Superior temporal gyrus (tissue), 1 donor: Measurements from ENCODE around the gene HMGCLL1.

Experiments
- DNase-seq: peaks from one replicate; pipeline ENCODE4 v3.0.0-alpha.2; 2016; ENCODE audit errors: extremely low spot score

The HMGCLL1 gene

DNA sequence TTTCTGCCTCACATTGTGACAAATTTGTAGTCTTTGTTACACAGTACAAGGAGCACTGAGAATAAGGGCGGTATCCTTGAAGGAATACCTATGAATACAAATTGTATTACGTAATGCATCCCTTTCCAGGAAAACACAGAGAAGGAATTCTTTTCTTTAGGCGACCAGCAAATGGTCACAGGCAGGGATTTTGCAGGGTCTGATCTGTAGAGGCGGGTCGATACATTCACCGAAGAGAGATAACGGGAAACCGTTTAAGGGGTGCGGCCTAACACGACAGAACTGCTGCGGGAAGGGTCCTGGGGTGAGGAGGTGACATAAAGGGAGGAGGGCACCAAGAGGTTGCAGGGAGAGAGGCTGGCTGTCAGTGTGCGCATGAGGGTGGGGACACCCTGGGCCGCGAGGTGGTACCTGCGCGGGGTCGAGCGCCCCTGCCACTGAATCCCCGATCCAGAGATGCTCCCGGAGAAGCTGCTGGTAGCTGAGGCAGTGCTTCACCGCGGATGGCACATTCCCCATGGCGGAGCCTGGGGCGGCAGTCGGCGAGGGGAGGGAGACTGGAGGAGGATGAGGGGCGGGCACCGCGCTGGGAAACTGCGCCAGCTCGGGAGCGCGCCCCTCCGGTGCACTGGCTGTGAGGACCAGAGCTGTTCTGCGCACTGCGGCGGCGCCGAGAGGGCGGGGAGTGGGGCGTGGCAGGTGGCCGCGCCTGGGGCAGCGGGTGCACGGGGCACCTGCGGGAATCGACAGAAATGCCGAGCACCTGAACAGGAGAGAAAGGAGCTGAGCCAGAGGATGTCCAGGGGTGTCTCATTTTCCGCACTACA lies at the start of gene HMGCLL1:
TSS of gene HMGCLL1 (minus strand) at position 656 of the 827 bp plus-strand sequence. CDS start at position 519, 137 bp downstream.
- peak; percentile 62 for DNase-seq

- DNase-seq = no peak
Measured at GRCh38 chr6:55621993-55622392, 43.0 kb upstream of the HMGCLL1 start.

GRCh38 chr6:55621244-55621643 lies 42.3 kb upstream of the HMGCLL1 start:
- DNase-seq = no peak

GRCh38 chr6:55617272-55617671 lies 38.3 kb upstream of the HMGCLL1 start:
- DNase-seq = no peak

DNA sequence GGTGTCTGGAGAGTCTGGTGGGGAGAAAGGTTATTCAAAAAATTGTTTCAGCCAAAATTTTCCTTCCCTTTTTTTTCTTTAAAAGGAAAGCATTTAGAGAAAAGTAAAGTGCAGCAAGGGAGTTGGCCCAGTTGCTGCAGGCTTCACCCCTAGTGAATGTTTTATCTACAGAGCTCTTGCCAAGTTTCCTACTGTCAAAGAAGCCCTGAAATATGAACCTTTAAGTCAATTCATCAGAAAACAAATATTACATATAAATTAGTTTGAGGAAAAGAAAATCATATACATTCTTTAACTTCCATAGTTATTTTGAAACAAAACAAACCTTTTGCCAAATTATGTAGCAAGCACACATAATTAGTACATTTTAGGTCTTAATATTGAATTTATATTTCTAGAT lies 25.0 kb upstream of the HMGCLL1 start:
- no peak for DNase-seq

DNA sequence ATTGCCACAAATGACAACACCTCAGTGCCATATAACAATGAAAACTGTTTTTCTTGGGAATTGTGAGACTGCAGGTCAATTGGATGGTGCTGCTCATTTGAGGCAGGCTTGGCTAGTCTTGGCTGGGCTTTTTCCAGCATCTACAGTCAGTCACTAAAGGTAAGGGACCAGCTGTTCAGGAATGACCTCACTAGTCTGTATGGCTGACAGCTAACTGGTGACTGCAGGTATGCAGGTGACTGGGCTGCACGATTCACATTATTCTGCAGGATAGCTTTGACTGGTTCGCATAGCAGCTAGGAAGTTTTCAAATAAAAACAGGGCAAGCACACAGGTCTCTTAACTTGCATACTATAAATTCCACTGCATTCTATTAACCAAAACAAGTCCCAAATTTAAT lies 22.1 kb upstream of the HMGCLL1 start:
- DNase-seq = no peak

GRCh38 chr6:55594442-55594841 lies 15.4 kb upstream of the HMGCLL1 start:
- no peak for DNase-seq

GRCh38 chr6:55584654-55585354 lies 5.8 kb upstream of the HMGCLL1 start:
- DNase-seq = no peak

DNA sequence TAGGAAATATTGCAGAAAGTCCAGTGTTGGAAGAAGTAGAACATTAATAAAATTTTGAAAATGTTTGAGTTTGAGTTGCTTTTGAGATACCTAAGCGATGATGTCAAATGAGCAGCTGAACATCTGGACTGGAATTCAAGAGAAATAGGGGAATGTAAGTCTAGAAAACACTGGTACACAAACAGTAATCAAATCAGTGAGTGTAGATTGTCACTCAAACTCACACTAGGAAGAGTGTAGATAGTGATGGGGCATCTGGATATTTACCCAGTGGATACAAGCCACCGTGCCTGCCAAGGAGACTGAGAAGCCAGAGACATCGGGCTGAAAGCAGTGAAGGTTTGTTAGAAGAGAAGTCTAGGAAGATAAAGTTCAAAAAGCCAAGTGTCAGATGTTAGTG lies 2.2 kb downstream of the HMGCLL1 start:
- no peak for DNase-seq

- DNase-seq = no peak
Measured at GRCh38 chr6:55574556-55574955, 4.4 kb downstream of the HMGCLL1 start.

- no peak for DNase-seq
Measured at GRCh38 chr6:55569638-55570037, 9.4 kb downstream of the HMGCLL1 start.

GRCh38 chr6:55568808-55569439 lies 10.1 kb downstream of the HMGCLL1 start:
- DNase-seq = no peak

GRCh38 chr6:55567558-55567957 lies 11.4 kb downstream of the HMGCLL1 start:
- DNase-seq = no peak

- DNase-seq = no peak
Measured at GRCh38 chr6:55566036-55566710, 12.8 kb downstream of the HMGCLL1 start.

- DNase-seq = no peak
Measured at GRCh38 chr6:55562318-55562717, 16.7 kb downstream of the HMGCLL1 start.

DNA sequence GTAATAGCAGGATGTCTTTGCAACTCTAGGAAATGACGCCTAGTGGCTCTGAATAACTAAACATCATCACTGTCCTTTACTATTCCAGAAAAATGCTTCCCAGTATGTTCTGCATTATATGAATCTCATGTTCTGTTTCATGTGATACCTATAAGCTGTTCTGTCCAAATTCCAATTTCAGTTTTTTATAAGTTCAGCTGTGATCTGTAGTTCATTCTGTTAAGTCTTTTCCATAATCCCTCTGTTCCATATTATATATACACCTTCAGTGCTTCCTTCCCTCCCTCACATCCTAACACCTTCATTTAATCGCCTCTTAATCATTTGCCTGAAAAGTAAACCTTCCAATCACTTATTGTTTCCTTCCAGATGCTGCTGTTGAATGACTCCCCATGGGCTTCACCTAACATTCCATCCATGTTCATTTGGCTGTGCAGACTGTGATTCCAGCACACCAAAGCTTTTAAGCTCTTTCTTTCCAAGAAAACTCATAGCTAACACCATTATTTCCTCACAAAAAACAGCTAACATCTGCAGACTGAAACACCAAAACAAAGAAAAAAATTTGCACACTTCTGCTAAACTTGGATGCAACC lies 18.6 kb downstream of the HMGCLL1 start:
- no peak for DNase-seq

GRCh38 chr6:55557146-55557545 lies 21.8 kb downstream of the HMGCLL1 start:
- DNase-seq = no peak

DNA sequence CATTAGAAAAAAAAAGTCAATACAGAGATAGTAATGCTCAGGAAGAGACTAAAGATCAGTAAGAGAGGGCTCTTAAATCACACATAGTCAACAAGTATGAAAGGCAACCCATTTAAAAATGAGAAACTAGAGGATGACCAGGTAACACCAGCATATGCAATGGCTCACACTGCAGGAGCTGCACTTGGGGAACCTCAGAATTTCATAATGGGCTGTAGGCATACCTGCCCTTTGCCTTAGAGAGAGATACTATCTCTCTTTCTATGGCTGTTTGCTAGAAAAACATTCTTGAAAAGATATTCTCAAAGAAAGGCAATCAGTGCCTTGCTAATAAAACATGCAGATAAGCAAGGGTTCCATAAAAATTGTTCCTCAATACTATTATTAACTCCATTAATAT lies 33.2 kb downstream of the HMGCLL1 start:
- no peak for DNase-seq

DNA sequence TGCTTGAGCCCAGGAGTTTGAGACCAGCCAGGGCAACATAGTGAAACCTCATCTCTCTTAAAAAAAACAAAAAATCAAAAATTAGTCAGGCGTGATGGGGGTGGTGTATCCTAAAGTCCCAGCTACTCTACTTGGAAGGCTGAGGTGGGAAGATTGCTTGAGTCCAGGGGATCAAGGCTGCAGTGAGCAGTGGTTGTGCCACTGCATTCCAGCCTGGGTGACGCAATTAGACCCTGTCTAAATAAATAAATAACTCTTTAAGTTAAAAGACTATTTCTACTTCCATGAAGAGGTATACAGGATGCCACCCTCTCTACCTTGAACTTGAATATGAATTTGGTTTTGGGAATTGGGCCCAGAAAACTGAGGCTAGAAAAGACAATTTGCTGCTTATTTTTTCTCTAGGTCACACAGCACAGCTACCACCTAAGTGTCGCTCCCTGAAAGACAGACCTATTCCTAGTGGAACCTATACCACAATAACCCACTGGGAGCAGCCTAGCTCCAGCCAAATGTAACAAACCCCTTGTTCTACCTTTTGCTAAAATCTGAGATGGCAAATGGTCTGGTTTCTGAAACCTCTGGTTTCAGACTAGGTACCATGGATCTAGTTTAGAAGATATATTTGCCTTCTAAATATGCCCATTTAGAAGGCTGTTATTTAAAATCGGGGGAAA lies 35.2 kb downstream of the HMGCLL1 start:
- no peak for DNase-seq

GRCh38 chr6:55541024-55541423 lies 38.0 kb downstream of the HMGCLL1 start:
- DNase-seq = no peak

GRCh38 chr6:55536391-55536956 lies 42.5 kb downstream of the HMGCLL1 start:
- no peak for DNase-seq
